WTC11 (cell line): ENCODE measurements around the gene OTUD7B. TPM values are rescaled to one million over a fixed set of nuclear protein-coding genes. Genes with fewer than 3 reads are reported as not detected.

Source experiments
- total RNA-seq: library from RNA; stranded (reverse); gene quantifications from 3 replicates; pipeline ENCODE4 v1.2.3, GENCODE V29; 2021

The OTUD7B gene
- total RNA-seq, 1 experiment from 2014 or later, result 21.0 TPM

Other genes starting within 250 kb of the OTUD7B start
- not detected in 3 replicates for gene FCGR1A, start 228.0 kb downstream of the OTUD7B start, total RNA-seq
- gene BOLA1, start 111.2 kb downstream of the OTUD7B start, total RNA-seq, result 15.3 to 19.5 TPM (median 15.4 TPM) in 3 replicates
- gene SV2A, start 92.9 kb downstream of the OTUD7B start, total RNA-seq, result 36.5 to 47.1 TPM (median 38.3 TPM) in 3 replicates
- 83.0 to 90.1 TPM (median 84.7 TPM) in 3 replicates for gene SF3B4, start 82.9 kb downstream of the OTUD7B start, total RNA-seq
- gene MTMR11, start 73.8 kb downstream of the OTUD7B start, total RNA-seq, result 7.1 to 7.8 TPM (median 7.5 TPM) in 3 replicates
- gene VPS45, start 57.0 kb upstream of the OTUD7B start, total RNA-seq, result 26.1 to 28.2 TPM (median 27.3 TPM) in 3 replicates
- gene PLEKHO1, start 139.2 kb upstream of the OTUD7B start, total RNA-seq, result 23.3 to 27.0 TPM (median 25.7 TPM) in 3 replicates
- 101 to 119 TPM (median 104 TPM) in 3 replicates for gene ANP32E, start 225.4 kb upstream of the OTUD7B start, total RNA-seq
- gene CA14, start 247.0 kb upstream of the OTUD7B start, total RNA-seq, result 35.3 to 46.9 TPM (median 45.0 TPM) in 3 replicates